ENCODE results near the gene CCDC91.

The CCDC91 gene

GRCh38 chr12:28425526-28425925, 235.3 kb downstream of the CCDC91 start:
- no peak for TF ChIP-seq CTCF (IDR thresholded peaks at IDR 0.05)

GRCh38 chr12:28427046-28427445, 236.8 kb downstream of the CCDC91 start:
- TF ChIP-seq CTCF (IDR thresholded peaks at IDR 0.05) = no peak

- no peak for TF ChIP-seq CTCF (IDR thresholded peaks at IDR 0.05)
These were observed 249.9 kb downstream of the CCDC91 start for GRCh38 chr12:28440081-28440608.

- TF ChIP-seq CTCF (IDR thresholded peaks at IDR 0.05) = no peak
These were observed 251.8 kb downstream of the CCDC91 start for GRCh38 chr12:28442101-28442500.

DNA sequence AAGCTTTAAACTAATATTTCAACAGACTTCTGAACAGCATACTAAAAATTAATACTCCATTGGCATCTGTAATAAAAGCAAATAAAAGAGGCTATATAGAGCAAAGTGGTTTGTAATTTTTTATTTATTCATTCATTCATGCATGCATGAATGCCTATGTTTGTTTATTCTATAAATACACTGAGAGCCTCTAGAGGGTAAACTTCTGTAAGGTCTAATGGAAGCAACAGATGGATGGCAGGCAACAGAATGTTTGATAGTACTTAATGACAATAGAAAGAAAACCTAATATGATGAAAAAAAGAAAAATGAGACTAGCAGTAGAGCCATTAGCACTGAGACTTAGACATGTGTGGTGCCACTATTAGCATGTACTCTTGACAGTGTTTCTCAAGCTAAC, 253.1 kb downstream of the CCDC91 start:
- peak; percentile 8; the same call in 1 of the 2 replicates for TF ChIP-seq CTCF (IDR thresholded peaks at IDR 0.05)

- no peak for TF ChIP-seq CTCF (IDR thresholded peaks at IDR 0.05)
These were observed 255.8 kb downstream of the CCDC91 start for GRCh38 chr12:28446031-28446430.

DNA sequence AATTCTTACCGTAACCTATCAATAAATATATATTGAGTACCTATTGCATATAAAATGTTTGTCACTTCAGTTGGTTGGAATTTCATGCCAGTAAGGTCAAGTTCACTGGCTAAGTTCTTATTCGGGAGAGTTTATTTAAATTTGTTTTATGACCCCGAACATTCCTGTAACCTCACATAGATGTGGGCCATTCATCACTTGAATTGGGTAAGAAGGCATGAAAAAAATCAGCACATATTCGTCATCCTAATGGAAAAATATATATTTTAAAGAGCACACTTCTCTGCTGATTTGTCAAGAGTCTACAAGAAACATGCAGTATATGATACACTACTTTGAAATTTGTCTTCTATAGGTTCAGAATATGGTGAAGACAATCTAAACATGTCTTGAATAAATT, 263.4 kb downstream of the CCDC91 start:
- no peak for TF ChIP-seq CTCF (IDR thresholded peaks at IDR 0.05)
